ENCODE data around the gene OR4C45. TPM values are rescaled to one million over a fixed set of nuclear protein-coding genes. Genes with fewer than 3 reads are reported as not detected.

The OR4C45 gene
- polyA plus RNA-seq, 1 of the 3 experiments (the other 2 are of a cell fraction): not detected

DNA sequence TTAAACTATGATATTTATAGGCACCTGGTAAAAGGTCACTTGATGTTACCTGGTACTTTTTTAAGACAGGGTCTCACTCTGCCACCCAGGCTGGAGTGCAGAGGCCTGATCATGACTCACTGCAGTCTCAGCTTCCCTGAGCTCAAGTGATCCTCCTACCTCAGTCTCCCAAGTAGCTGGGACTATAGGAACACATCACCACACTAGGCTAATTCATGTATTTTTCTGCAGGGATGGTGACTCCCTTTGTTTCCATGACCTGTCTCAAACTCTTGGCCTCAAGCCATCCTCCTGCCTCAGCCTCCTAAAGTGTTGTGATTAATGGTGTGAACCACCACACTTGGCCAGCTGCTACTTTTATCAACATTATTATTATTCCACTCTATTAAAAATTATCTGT lies 47.6 kb downstream of the OR4C45 start:
- peaks cover 7% of the 10 kb centered on the region for H3F3A ChIP-seq (replicated peaks; ENCODE audit: insufficient read depth)
- H3K27ac ChIP-seq (ENCODE audit: low read depth in 2 of 2, low read length in 1 of 2): no peak overlapping the region; a peak in 1 of 4 replicates
- no peaks in the 10 kb centered on the region for H3K9me2 ChIP-seq
- H3K79me2 ChIP-seq (ENCODE audit: insufficient read depth): no peaks in the 10 kb centered on the region
- ChIA-PET CTCF (no interaction called here), POLR2A (no interaction called here)
- no peak for DNase-seq
- TF ChIP-seq, protein P1, sequence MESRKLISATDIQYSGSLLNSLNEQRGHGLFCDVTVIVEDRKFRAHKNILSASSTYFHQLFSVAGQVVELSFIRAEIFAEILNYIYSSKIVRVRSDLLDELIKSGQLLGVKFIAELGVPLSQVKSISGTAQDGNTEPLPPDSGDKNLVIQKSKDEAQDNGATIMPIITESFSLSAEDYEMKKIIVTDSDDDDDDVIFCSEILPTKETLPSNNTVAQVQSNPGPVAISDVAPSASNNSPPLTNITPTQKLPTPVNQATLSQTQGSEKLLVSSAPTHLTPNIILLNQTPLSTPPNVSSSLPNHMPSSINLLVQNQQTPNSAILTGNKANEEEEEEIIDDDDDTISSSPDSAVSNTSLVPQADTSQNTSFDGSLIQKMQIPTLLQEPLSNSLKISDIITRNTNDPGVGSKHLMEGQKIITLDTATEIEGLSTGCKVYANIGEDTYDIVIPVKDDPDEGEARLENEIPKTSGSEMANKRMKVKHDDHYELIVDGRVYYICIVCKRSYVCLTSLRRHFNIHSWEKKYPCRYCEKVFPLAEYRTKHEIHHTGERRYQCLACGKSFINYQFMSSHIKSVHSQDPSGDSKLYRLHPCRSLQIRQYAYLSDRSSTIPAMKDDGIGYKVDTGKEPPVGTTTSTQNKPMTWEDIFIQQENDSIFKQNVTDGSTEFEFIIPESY (IDR thresholded peaks at IDR 0.05; ENCODE audit: borderline replicate concordance, low read depth): no peak
- TF ChIP-seq NRF1 (IDR thresholded peaks at IDR 0.05; ENCODE audit: low read depth, low read length) (no peak), RAD21 (IDR thresholded peaks at IDR 0.05; ENCODE audit: low read length) (no peak), JUND (IDR thresholded peaks at IDR 0.05) (no peak)
- H3K27me3 ChIP-seq (ENCODE audit: insufficient read depth): no peaks in the 10 kb centered on the region
- no peaks in the 10 kb centered on the region for H3K4me1 ChIP-seq (ENCODE audit: control insufficient read depth in 1 of 2, insufficient read depth in 2 of 2, low read depth in 1 of 2, low read length in 1 of 2)
- no peak overlapping the region for H2AFZ ChIP-seq (ENCODE audit: low read depth)
- H3K9ac ChIP-seq: no peak overlapping the region
- H4K20me1 ChIP-seq (ENCODE audit: insufficient read depth): no peaks in the 10 kb centered on the region
- H3K4me3 ChIP-seq (ENCODE audit: low read depth in 2 of 2, low read length in 1 of 2): no peak overlapping the region
- no peaks in the 10 kb centered on the region for H3K36me3 ChIP-seq (replicated peaks in 1 of 2; ENCODE audit: control insufficient read depth in 1 of 2, insufficient read depth in 2 of 2, low read length in 1 of 2)
- H3K4me2 ChIP-seq: no peak overlapping the region
- H3K9me3 ChIP-seq: no peaks in the 10 kb centered on the region

Other genes starting within 250 kb of the OR4C45 start
- gene OR4C13, start 80.5 kb upstream of the OR4C45 start, polyA plus RNA-seq (2012; rRNA removed): not detected in 2 replicates
- not detected in 2 replicates for gene OR4C12, start 50.3 kb upstream of the OR4C45 start, polyA plus RNA-seq (2012; rRNA removed)

Data from SK-N-SH (cell line).